GM12801 (cell line): ENCODE measurements around the gene RELN.

Source experiments
- CTCF ChIP-seq: IDR thresholded peaks from one replicate; pipeline ENCODE4 v1.5.1; 2011; ENCODE audit warnings: control low read depth; ENCODE audit not compliant: insufficient read length; ENCODE audit errors: extremely low read depth

RELN gene

GRCh38 chr7:103687951-103688350, 301.5 kb downstream of the RELN start:
- no peak for TF ChIP-seq CTCF

GRCh38 chr7:103687272-103687671, 302.2 kb downstream of the RELN start:
- no peak for TF ChIP-seq CTCF

GRCh38 chr7:103686763-103687162, 302.7 kb downstream of the RELN start:
- no peak for TF ChIP-seq CTCF

GRCh38 chr7:103686064-103686463, 303.4 kb downstream of the RELN start:
- TF ChIP-seq CTCF = no peak

- TF ChIP-seq CTCF = no peak
Observed at GRCh38 chr7:103685646-103686045, 303.8 kb downstream of the RELN start.

GRCh38 chr7:103683348-103683747, 306.1 kb downstream of the RELN start:
- TF ChIP-seq CTCF = no peak

GRCh38 chr7:103680161-103681144, 309.0 kb downstream of the RELN start:
- TF ChIP-seq CTCF = no peak
